Activated naive CD8-positive, alpha-beta T cell treated with anti-CD3 and anti-CD28 coated beads, Interleukin-2, amount 50 U/mL, for 16 hours (primary cell): Measurements from ENCODE around the gene ZNRF1.
"Not testable (repeated sequence)": the region's sequence is repeated elsewhere in the genome, so short reads cannot be mapped to it uniquely, and the experiment has no call there.

Experiments used
- DNase-seq: peaks from one replicate; pipeline ENCODE4 v3.0.0-alpha.2; 2020; ENCODE audit warnings: low read depth, low spot score

The ZNRF1 gene

GRCh38 chr16:75026239-75026891 is 27.5 kb downstream of the ZNRF1 start:
- not testable (repeated sequence) for DNase-seq

GRCh38 chr16:75026892-75027391 is 28.1 kb downstream of the ZNRF1 start:
- DNase-seq = no peak

GRCh38 chr16:75027520-75028300 is 28.9 kb downstream of the ZNRF1 start:
- no peak for DNase-seq

- DNase-seq = no peak
Observed at GRCh38 chr16:75028544-75029135, 29.8 kb downstream of the ZNRF1 start.

- no peak for DNase-seq
Observed at GRCh38 chr16:75029854-75030253, 31.0 kb downstream of the ZNRF1 start.

GRCh38 chr16:75032655-75033054 is 33.8 kb downstream of the ZNRF1 start:
- DNase-seq = no peak

GRCh38 chr16:75035410-75035968 is 36.7 kb downstream of the ZNRF1 start:
- DNase-seq = no peak

GRCh38 chr16:75038036-75038858 is 39.4 kb downstream of the ZNRF1 start:
- no peak for DNase-seq

- DNase-seq = no peak
Observed at GRCh38 chr16:75039941-75040340, 41.1 kb downstream of the ZNRF1 start.

- DNase-seq = no peak
Observed at GRCh38 chr16:75042426-75043174, 43.8 kb downstream of the ZNRF1 start.

- no peak for DNase-seq
Observed at GRCh38 chr16:75043175-75043895, 44.5 kb downstream of the ZNRF1 start.

GRCh38 chr16:75044800-75045361 is 46.1 kb downstream of the ZNRF1 start:
- DNase-seq = no peak

GRCh38 chr16:75045424-75045823 is 46.6 kb downstream of the ZNRF1 start:
- no peak for DNase-seq

- no peak for DNase-seq
Observed at GRCh38 chr16:75048054-75048453, 49.2 kb downstream of the ZNRF1 start.

GRCh38 chr16:75048530-75048929 is 49.7 kb downstream of the ZNRF1 start:
- DNase-seq = no peak

- DNase-seq = no peak
Observed at GRCh38 chr16:75052481-75053202, 53.8 kb downstream of the ZNRF1 start.

- no peak for DNase-seq
Observed at GRCh38 chr16:75053791-75054555, 55.1 kb downstream of the ZNRF1 start.

GRCh38 chr16:75054556-75054947 is 55.7 kb downstream of the ZNRF1 start:
- DNase-seq = no peak
